Tibial artery (tissue), 4 donors: ENCODE measurements around the gene ODF2.
A peak's percentile ranks its signal among the peaks of the same experiment; 100 is the strongest.

Experiments
- DNase-seq, 2 donors: peaks; one replicate each; pipeline ENCODE4 v3.0.0-alpha.2; 2019
- H3K27ac ChIP-seq, 2 donors: fragments of 200-600 bp; sonication (generic) in 1 of 2; 1 replicate in 1 of 2; 2 replicates in 1 of 2; pipeline ENCODE4 v1.5.1; 2018 to 2019; ENCODE audit warnings: mild to moderate bottlenecking in 1 of 2
- H3K27me3 ChIP-seq, 2 donors: fragments of 200-600 bp; sonication (generic) in 1 of 2; one replicate each; pipeline versions ENCODE4 v1.5.1 to v1.6.0; 2016 to 2019
- H3K36me3 ChIP-seq, 3 donors: fragments of 200-600 bp; sonication (generic) in 2 of 3; one replicate each; pipeline ENCODE4 v1.5.1; 2016 to 2019; ENCODE audit warnings: mild to moderate bottlenecking in 2 of 3
- H3K4me1 ChIP-seq, 4 donors: fragments of 200-600 bp; sonication (generic) in 2 of 4; 1 replicate in 3 of 4; 2 replicates in 1 of 4; pipeline ENCODE4 v1.5.1; 2016 to 2019
- H3K4me3 ChIP-seq, 2 donors: fragments of 200-600 bp; sonication (generic) in 1 of 2; 1 replicate in 1 of 2; 2 replicates in 1 of 2; pipeline ENCODE4 v1.5.1; 2018 to 2019; ENCODE audit warnings: mild to moderate bottlenecking in 2 of 2
- H3K9me3 ChIP-seq, 3 donors: fragments of 200-600 bp; sonication (generic) in 1 of 3; one replicate each; pipeline ENCODE4 v1.5.1; 2016 to 2019
- CTCF ChIP-seq, 2 experiments: fragments of 200-600 bp in 1 of 2; fragments of 450-650 bp in 1 of 2; IDR thresholded peaks; one replicate each; pipeline ENCODE4 v1.5.1; 2017 to 2019; ENCODE audit warnings: antibody characterized with exemption in 2 of 2, mild to moderate bottlenecking in 1 of 2, moderate library complexity in 1 of 2
- intact Hi-C: fragments of 100-400 bp; cut with DNase I; formaldehyde crosslinking; loops from one replicate; pipeline ENCODE4 v1.15.0; 2023; ENCODE audit warnings: low total_unique reads

ODF2 gene

GRCh38 chr9:128429513-128430086 is 26.2 kb upstream of the ODF2 start:
- intact Hi-C loops: no loop called here
- H3K27ac ChIP-seq: no peak overlapping the region
- H3K4me1 ChIP-seq: no peaks in the 10 kb centered on the region
- H3K36me3 ChIP-seq: peaks cover 0 to 74% (median 8%) of the 10 kb centered on the region in 3 donors
- no peak for TF ChIP-seq CTCF (IDR thresholded peaks at IDR 0.05)
- no peaks in the 10 kb centered on the region for H3K9me3 ChIP-seq
- no peak for DNase-seq
- no peak overlapping the region for H3K4me3 ChIP-seq
- H3K27me3 ChIP-seq: no peaks in the 10 kb centered on the region

GRCh38 chr9:128431207-128431606 is 24.6 kb upstream of the ODF2 start:
- H3K27ac ChIP-seq: no peak overlapping the region
- no peak for TF ChIP-seq CTCF (IDR thresholded peaks at IDR 0.05)
- H3K4me1 ChIP-seq: no peaks in the 10 kb centered on the region
- H3K36me3 ChIP-seq: peaks cover 0 to 73% (median 7%) of the 10 kb centered on the region in 3 donors
- H3K4me3 ChIP-seq: no peak overlapping the region
- intact Hi-C loops: no loop called here
- no peaks in the 10 kb centered on the region for H3K9me3 ChIP-seq
- DNase-seq: no peak
- H3K27me3 ChIP-seq: no peaks in the 10 kb centered on the region

- Histone ChIP-seq H3K9me3 (no peaks in the 10 kb centered on the region), H3K4me3 (no peak overlapping the region), H3K27me3 (no peaks in the 10 kb centered on the region), H3K4me1 (peaks cover 0 to 7% (median 3%) of the 10 kb centered on the region in 4 donors), H3K27ac (no peak overlapping the region), H3K36me3 (peaks cover 0 to 61% (median 7%) of the 10 kb centered on the region in 3 donors)
- no peak for TF ChIP-seq CTCF (IDR thresholded peaks at IDR 0.05)
- DNase-seq: no peak
- intact Hi-C loops: no loop called here
Observed at GRCh38 chr9:128434340-128434739, 21.5 kb upstream of the ODF2 start.

GRCh38 chr9:128435611-128436010 is 20.2 kb upstream of the ODF2 start:
- no peaks in the 10 kb centered on the region for H3K27me3 ChIP-seq
- intact Hi-C loops: no loop called here
- no peaks in the 10 kb centered on the region for H3K9me3 ChIP-seq
- H3K4me3 ChIP-seq: no peak overlapping the region
- no peak for DNase-seq
- TF ChIP-seq CTCF (IDR thresholded peaks at IDR 0.05): no peak
- H3K36me3 ChIP-seq: peaks cover 0 to 52% (median 7%) of the 10 kb centered on the region in 3 donors
- peaks cover 0 to 7% (median 3%) of the 10 kb centered on the region in 4 donors for H3K4me1 ChIP-seq
- no peak overlapping the region for H3K27ac ChIP-seq

- Histone ChIP-seq H3K27me3 (no peaks in the 10 kb centered on the region), H3K4me3 (no peak overlapping the region), H3K36me3 (peaks cover 0 to 34% (median 0%) of the 10 kb centered on the region in 3 donors), H3K9me3 (no peaks in the 10 kb centered on the region), H3K4me1 (peaks cover 0 to 7% (median 3%) of the 10 kb centered on the region in 4 donors), H3K27ac (no peak overlapping the region)
- TF ChIP-seq CTCF (IDR thresholded peaks at IDR 0.05): peak; percentile 90 to 94
- peak; percentile 81 to 88 for DNase-seq
- intact Hi-C loops: no loop called here
Observed at GRCh38 chr9:128438343-128439109, 17.3 kb upstream of the ODF2 start.
